ENCODE results near the gene CANT1. TPM values are rescaled to one million over a fixed set of nuclear protein-coding genes. Genes with fewer than 3 reads are reported as not detected.

The CANT1 gene
- total and polyA plus RNA-seq, 9 of the 15 experiments (the other 6 are each of a cell fraction or from before 2014, with no cell fraction given) = 2.7 to 66.4 (median 22.5) TPM

DNA sequence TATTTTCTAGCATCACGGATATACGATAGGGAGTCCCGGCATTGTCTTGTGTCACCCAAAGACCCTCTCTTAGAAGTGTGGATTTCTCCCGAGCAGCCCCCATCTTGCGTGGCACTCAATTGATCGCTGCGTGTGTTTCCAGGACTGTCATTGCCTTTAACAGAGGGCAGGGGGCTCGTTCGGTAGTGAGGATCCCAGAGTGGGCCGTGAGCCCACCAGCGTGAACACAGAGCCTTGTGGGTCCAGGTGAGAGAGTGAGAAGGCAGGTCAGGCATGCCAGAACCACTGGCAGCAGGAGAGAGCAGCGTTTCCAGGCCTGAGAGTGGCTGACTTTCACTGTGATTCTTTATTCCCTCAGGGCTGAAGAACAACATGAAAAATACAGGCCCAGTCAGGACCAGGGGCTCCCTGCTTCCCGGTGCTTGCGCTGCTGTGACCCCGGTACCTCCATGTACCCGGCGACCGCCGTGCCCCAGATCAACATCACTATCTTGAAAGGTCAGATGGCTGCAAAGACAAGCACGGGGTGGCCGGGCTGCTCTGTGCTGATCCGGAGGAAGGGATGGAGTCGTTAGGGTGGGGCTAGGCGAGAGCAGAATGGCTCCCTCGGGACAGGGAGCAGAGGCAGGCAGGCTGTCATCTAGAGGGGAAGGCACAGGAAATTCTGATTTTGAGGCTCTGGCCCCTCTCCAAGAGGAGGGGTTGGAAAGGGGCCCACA is 36.8 kb upstream of the CANT1 start:
- Histone ChIP-seq H2AFZ (ENCODE audit: low read depth, low read length) (no peak overlapping the region), H3K9ac (ENCODE audit: insufficient read depth in 1 of 2, low read depth in 2 of 2, low read length in 2 of 2) (no peak overlapping the region), H3K9me3 (replicated peaks; ENCODE audit: control insufficient read depth, insufficient read depth, low read depth, low read length) (no peaks in the 10 kb centered on the region; the same call in 1 of the 2 replicates), H3K36me3 (ENCODE audit: control insufficient read depth, insufficient read depth, low read length) (no peaks in the 10 kb centered on the region), H3K9me1 (ENCODE audit: control insufficient read depth, insufficient read depth, low read length) (no peaks in the 10 kb centered on the region), H3K4me3 (no peak overlapping the region), H3K4me2 (ENCODE audit: insufficient read depth, low read length) (no peak overlapping the region), H3K79me2 (ENCODE audit: control insufficient read depth, insufficient read depth, low read length) (no peaks in the 10 kb centered on the region), H3K27me3 (ENCODE audit: control insufficient read depth in 2 of 2, insufficient read depth in 2 of 2, low read length in 2 of 2) (peaks cover 34 to 87% of the 10 kb centered on the region in 2 experiments; a peak in 4 of 5 replicates), H3K27ac (ENCODE audit: extremely low read depth, low read depth, low read length) (no peak overlapping the region), H4K20me1 (replicated peaks; ENCODE audit: control insufficient read depth, insufficient read depth, low read length) (peaks cover 15% of the 10 kb centered on the region; the same call in 1 of the 2 replicates), H3K4me1 (replicated peaks in 1 of 2; ENCODE audit: control insufficient read depth in 2 of 2, insufficient read depth in 2 of 2, low read length in 2 of 2) (peaks cover 0 to 17% of the 10 kb centered on the region in 2 experiments; a peak in 2 of 5 replicates)
- DNase-seq (ENCODE audit: extremely low read depth in 1 of 4, low spot score in 3 of 4) (no peak), ATAC-seq (no peak), FAIRE-seq (no peak)
- TF ChIP-seq, protein P1, sequence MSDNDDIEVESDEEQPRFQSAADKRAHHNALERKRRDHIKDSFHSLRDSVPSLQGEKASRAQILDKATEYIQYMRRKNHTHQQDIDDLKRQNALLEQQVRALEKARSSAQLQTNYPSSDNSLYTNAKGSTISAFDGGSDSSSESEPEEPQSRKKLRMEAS (CRISPR knock-in tag; IDR thresholded peaks at IDR 0.05) = 0 out of 2 replicates have a peak, but pooled peaks have one; percentile 0
- TF ChIP-seq EZH2 (IDR thresholded peaks at IDR 0.05; ENCODE audit: borderline replicate concordance, low read depth, low read length) = peak; percentile 89; the same call in 1 of the 2 replicates
- TF ChIP-seq NCOR1 (IDR thresholded peaks at IDR 0.05) = no peak
- WGBS (ENCODE audit: insufficient coverage, low coverage, missing lambda C conversion rate) = 10% methylated on average over 25 of the region's 25 CpGs
- ChIA-PET CTCF (ENCODE audit: low intra/inter-chr PET ratio) (interaction anchor here (0.5 to 1.6 kb wide), 4 partner anchors 27 to 343 kb away, joined by 3 to 8 read pairs (median 6); no protein-coding TSS in a partner anchor), POLR2A (interaction anchor here (0.6 to 0.8 kb wide), 2 partner anchors 43 to 61 kb away, joined by 3 read pairs; no protein-coding TSS in a partner anchor)
- in situ Hi-C loops (cut with MboI) (no loop called here), intact Hi-C loops (cut with micrococcal nuclease) (loop anchor here (5.0 kb wide), 1 partner anchor 36 kb away; no protein-coding TSS in a partner anchor)
- no TSS peak for BruUV-seq (replicated peaks)
